Gastrocnemius medialis (tissue), 4 donors: Measurements from ENCODE around the gene MRPS16.
"Not testable (repeated sequence)": the region's sequence is repeated elsewhere in the genome, so short reads cannot be mapped to it uniquely, and the experiment has no call there.

Experiments
- CTCF ChIP-seq, 5 experiments: fragments of 450-650 bp in 3 of 5; fragments of 200-600 bp in 2 of 5; sonication (generic) in 2 of 5; IDR thresholded peaks in 4 of 5; conservative IDR thresholded peaks in 1 of 5; 1 replicate in 4 of 5; 2 replicates in 1 of 5; pipeline ENCODE4 v1.5.1; 2016 to 2019; ENCODE audit warnings: antibody characterized with exemption in 5 of 5, mild to moderate bottlenecking in 3 of 5, moderate library complexity in 3 of 5
- POLR2A ChIP-seq, 2 donors: fragments of 450-650 bp; IDR thresholded peaks; one replicate each; pipeline ENCODE4 v1.6.1; 2017; ENCODE audit warnings: antibody characterized with exemption in 2 of 2, mild to moderate bottlenecking in 2 of 2, moderate library complexity in 2 of 2

DNA sequence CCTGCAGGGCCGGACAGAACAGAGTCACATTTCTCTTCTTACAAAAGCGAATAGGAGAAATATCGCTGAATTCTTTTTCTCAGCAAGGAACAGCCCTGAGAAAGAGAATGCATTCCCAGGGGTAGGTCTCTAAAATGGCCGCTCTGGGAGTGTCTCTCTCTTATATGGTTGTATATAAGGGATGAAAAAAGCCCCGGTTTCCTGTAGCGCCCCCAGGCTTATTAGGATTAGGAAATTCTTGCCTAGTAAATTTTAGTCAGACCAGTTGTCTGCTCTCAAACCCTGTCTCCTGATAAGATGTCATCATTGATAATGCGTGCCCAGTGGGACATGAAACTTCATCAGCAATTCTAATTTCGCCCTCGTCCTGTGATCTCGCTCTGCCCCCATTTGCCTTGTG is 6.2 kb upstream of the MRPS16 start:
- not testable (repeated sequence) for TF ChIP-seq CTCF (IDR thresholded peaks at IDR 0.05 in 4 of 5, conservative IDR thresholded peaks at IDR 0.05 in 1 of 5); POLR2A (IDR thresholded peaks at IDR 0.05)
